Measurements from ENCODE around the gene DLG2. TPM values are rescaled to one million over a fixed set of nuclear protein-coding genes. Genes with fewer than 3 reads are reported as not detected.

Gene DLG2
- total RNA-seq, 1 experiment from 2014 or later, result 0.72 TPM

GRCh38 chr11:83655976-83656375, 1971.2 kb downstream of the DLG2 start:
- no peak for DNase-seq (ENCODE audit: low spot score)

DNA sequence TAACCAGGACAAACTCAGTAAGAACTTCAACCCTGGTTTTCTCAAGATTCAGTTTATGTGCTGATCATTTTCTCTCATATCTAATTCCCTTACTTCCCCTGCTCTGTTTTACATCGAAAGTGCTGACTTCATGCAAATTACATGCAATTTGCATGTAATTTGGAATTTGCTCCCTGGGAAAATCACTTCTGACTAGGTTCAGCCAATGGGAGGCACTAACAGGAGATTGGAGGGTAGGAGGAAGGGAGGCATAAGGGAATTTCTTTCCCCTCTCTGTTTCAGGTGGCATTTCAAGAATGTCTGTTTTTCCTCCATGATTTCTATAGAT, 1977.7 kb downstream of the DLG2 start:
- no peak for DNase-seq (ENCODE audit: low spot score)

DNA sequence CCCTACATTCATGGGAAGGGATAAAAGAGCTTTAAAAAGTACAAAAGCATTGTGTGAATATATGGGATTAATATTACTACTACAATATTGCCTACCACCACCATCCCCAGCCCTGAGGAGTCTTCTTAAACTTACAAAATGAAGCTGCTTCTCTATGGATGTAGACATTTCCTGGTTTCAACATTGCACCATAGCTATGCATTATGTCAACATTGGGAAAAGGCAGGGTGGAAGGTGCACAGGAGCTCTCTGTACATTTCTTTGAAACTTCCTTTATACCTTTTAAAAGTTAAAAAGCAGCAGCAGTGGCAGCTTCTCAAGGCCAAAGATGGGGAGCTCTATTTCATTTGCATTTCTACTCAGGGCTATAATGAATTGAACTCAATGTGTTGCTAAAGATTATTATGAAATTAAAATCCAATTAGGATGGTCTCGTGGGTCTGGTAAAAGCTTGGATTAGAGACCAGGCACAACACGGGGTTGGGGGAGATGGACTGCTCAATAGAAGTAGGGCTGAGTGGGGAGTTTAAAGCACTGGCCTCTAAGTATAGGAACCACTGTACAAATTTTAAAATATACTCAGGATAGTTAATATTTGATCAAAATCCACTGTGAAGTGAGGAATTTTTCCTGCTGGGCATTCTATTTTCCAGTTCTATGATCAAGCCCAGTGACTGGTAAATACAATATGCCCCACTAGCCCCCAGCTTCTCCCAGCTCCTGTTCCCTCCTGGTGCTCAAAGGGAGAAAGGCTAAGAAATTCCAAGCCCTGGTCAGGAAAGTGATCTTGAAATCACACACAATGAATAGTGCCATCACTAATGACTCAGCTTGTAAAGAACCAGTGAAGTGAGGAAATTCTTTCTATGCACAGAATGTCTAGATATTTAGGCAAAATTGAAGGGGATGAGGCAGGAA, 1978.3 kb downstream of the DLG2 start:
- no peak for DNase-seq (ENCODE audit: low spot score)

- DNase-seq (ENCODE audit: low spot score), result no peak
Measured at GRCh38 chr11:83645561-83645960, 1981.6 kb downstream of the DLG2 start.

GRCh38 chr11:83643115-83643514, 1984.0 kb downstream of the DLG2 start:
- DNase-seq (ENCODE audit: low spot score), result no peak

DNA sequence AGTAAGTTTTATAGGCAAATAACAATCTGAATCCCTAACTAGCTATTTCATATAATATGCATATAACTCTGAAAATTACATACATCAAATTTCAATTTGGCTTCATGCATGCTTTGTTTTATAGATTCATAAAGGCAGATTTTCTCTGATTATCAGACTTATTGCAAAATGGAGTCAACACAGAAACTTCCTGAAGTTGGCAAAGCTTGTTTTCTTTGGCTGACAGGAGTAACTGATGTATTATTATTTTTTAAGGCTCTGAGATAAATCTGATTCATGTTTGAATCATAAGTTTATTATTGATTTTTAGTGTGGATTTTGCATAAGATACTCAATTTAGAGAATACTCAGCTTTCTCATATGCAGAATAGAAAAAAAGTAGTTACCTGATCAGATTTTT, 1984.6 kb downstream of the DLG2 start:
- DNase-seq (ENCODE audit: low spot score), result no peak

DNA sequence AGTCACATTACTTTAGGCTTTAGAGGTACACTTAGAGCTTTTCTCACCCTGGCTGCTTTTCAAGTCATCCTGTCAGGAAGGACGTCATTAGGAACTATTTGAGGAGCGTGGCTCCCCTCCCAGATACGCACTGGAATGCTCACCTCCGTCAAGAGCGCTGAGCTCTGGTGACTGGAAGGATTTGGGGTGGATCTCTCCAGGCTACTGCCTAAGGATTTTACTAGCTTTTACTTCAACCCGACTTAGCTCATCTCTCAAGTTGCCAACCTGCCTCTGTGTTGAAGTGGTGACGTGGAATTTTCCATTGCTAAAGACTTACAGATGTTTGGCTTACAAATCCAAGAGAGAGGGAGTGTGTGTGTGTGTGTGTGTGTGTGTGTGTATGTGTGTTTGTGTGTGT, 1985.6 kb downstream of the DLG2 start:
- no peak for DNase-seq (ENCODE audit: low spot score)

DNA sequence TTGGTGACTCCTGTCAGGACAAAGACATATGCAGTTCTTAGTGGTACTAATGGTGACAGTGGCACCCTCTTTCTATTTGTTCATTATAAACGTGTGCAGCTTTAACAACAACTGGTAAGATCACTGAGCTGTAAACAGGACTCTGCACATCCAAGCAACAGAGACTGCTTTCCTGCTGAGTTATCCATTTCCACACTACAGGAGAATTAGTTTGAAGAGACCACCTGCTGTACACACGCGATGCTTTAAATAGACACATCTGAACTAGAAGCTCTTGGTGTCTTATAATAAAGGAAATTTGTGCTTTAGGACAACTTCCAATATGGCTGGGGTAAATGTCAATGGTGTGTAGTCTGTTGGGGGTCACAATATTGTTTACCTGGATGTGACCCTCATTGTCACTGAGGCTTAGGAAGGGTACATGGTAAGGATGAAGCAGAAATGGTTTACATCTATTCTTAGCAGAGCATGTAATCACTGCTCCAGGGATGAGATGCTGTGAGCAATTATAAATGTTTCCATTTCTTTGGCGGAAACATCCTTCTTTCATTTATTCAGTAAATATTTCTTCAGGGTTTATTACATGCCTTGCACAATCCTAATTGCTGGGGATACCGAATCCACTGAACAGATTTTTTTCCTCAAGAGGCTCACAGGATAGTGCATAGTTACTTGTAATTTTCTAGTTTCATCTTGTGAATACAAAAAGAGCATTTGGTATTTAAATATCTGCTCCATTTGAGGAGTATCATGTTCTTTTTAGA, 1987.0 kb downstream of the DLG2 start:
- DNase-seq (ENCODE audit: low spot score), result no peak

DNA sequence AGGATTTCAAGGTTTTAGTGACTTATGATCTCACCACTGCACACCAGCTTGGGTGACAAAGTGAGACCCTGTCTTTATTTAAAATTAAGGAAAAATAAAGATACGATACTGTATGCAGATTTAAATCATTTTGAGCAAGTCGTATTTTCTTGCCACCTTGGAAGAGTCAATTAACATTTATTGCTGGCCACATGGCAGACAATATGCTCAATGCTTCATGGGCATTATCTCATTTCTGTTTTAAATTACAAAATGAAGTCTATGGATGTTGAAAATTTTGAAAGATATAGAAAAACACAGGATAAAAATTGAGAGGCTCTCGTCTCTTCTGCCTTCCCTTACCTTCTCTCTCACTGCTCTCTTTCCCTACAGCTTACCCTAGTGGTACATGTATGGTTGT, 1992.0 kb downstream of the DLG2 start:
- no peak for DNase-seq (ENCODE audit: low spot score)

- no peak for DNase-seq (ENCODE audit: low spot score)
Measured at GRCh38 chr11:83630211-83630610, 1996.9 kb downstream of the DLG2 start.

DNA sequence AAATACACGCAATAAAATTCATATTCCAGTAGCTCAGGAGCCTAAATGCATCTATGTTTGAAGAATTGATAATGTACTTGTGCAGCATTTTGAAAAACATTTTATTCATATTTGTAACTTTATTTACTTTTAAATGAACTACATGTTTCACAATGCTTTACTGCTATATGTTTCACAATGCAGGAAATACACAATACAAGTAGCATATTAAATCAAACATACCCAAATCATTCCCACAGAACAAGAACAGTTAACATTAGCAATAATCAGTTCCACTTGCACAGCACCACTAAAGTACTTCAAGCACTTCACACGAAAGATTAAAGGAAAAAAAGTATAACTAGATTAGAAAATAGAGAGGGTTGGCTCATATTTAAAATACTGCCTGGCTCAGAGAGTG, 1997.4 kb downstream of the DLG2 start:
- DNase-seq (ENCODE audit: low spot score), result no peak

DNA sequence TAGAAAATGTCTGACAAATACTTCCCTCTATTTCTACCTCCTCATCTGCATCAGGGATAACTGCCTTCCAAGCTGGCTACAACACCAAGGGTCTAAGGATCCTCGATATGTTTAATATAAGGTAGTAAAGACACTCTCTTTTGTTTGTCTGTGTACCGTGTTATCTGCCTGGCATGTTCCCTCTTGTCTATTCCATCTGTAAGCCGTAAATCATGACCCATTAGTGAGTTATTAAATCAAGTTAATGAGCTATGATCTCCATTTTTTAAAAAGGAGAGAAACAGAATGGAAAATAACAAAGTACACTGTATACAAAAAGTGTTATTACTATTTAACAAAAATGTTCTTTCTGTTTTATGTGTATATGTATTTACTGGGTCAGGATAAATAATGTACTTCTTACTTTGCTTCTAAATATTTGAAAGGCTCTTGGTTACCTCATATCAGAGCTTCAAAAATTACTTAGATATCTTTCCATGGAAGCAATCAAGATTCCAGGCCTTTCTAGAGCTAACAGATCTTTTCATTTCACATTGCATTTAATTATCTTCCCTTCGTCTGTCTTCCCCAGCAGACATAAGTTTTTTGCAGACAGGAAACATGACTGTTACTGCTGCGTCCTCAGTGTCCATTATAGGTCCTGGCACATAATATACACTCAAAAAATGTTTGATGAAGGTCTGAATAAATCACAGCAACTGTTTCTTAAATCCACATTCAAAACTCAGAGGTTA, 1998.4 kb downstream of the DLG2 start:
- no peak for DNase-seq (ENCODE audit: low spot score)

DNA sequence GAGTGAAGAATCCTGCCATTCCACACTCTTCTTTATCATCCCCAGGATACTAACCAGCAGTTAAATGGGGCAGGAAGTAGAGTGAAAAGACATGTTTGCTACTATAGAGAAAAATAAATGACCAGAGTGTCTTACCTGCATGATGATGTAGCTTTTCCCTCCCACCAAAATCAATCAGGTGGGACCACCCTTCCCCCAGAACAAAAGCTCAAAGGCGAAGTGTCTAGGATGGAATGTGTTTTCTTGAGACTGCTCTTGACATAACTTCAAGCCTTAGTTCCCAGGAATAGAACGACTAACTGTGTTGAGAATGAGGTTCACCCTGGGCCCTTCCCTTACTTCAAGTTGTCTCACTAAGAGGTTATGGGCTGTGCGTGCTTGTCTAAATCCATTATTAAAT, 2001.8 kb downstream of the DLG2 start:
- DNase-seq (ENCODE audit: low spot score), result no peak

- no peak for DNase-seq (ENCODE audit: low spot score)
Measured at GRCh38 chr11:83617671-83618070, 2009.5 kb downstream of the DLG2 start.

GRCh38 chr11:83613767-83614121, 2013.4 kb downstream of the DLG2 start:
- DNase-seq (ENCODE audit: low spot score), result no peak

GRCh38 chr11:83612891-83613766, 2014.0 kb downstream of the DLG2 start:
- DNase-seq (ENCODE audit: low spot score), result no peak

GRCh38 chr11:83611600-83611999, 2015.5 kb downstream of the DLG2 start:
- no peak for DNase-seq (ENCODE audit: low spot score)

DNA sequence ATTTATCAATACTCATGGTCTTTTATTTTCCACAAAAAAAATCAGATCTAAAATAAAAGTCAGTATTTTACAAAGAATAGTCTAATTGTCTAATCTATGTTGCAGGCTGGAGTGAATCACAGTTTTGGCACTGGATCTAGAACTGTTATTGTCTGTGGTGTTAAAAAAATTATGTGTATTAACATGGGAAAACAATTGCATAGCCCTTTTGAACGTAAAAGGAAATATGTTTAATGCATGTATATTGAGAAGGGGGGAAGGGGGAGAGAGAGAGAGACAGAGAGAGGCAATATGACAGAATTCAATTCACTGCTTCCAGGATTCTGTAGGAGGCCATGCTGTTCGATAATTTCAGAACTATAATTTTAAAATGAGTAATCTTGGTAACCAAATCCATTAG, 2016.1 kb downstream of the DLG2 start:
- no peak for DNase-seq (ENCODE audit: low spot score)

DNA sequence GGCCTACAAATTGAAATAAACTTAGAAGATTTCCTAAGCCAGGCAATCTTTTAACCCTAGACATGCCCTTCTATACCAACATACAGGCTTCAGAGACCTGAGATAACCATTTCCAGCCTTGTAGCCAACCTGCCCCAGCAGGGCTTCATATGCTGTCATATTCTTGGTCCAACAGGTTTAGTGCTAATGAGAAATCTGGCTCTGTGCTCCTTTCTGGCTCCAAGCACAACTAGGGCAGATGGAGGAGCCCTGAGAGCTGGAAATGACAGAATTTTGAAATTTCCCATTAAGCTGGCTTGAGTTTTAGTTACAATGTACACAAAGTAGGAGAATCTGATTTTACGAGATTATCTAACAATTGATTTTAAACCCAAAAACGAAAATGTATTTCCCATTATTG, 2018.0 kb downstream of the DLG2 start:
- DNase-seq (ENCODE audit: low spot score), result no peak

DNA sequence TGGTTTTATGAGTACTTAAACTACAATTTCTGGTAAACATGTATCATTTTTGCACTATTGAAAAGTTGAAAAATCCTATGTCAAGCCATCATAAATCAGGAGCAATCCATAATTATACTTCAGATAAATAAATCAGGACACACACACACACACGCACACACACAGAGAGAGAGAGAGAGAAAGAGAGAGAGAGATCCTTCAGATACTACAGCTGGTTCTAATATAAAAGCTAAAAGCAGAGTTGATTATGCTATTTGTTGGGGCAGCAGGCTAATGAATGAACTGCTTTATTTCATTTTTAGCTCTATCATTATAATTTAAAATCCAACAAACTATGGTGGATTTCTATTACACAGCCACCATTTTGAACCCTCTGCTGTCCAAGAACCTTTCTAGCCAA, 2018.6 kb downstream of the DLG2 start:
- DNase-seq (ENCODE audit: low spot score), result no peak

GRCh38 chr11:83601914-83602527, 2025.1 kb downstream of the DLG2 start:
- no peak for DNase-seq (ENCODE audit: low spot score)

Data from A172 (cell line).